HG03469 (cell line): Measurements from ENCODE around the gene SLC6A4.
"Not testable (repeated sequence)": the region's sequence is repeated elsewhere in the genome, so short reads cannot be mapped to it uniquely, and the experiment has no call there.

Source experiments
- ATAC-seq: cut with Tn5 transposase; IDR thresholded peaks from one replicate; pipeline ENCODE4 v1.9.1; 2021; ENCODE audit warnings: mild to moderate bottlenecking, moderate library complexity, moderate number of reproducible peaks; ENCODE audit not compliant: unreplicated experiment

Gene SLC6A4

GRCh38 chr17:30220414-30220813, 15.1 kb downstream of the SLC6A4 start:
- ATAC-seq, result no peak

GRCh38 chr17:30219833-30220232, 15.7 kb downstream of the SLC6A4 start:
- ATAC-seq, result no peak

GRCh38 chr17:30219315-30219714, 16.2 kb downstream of the SLC6A4 start:
- no peak for ATAC-seq

DNA sequence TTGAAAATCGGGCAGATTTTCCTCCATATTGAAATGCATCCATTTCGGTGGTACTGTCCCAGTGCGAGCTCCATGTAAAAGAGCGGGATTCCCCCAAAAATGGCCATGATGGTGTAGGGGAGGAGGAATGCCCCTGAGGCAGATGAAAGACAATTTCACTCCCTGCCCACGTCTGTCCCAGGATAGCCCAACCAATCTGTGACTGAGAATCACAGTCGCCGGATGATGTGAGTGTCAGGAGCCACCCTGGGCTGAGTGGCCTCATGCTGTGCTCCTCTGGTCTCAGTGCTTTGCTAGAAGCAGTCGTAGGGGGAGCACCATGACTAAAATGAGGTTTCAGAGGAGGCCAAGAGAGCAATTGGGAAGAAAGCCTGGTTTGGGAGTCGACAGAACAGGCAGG, 16.7 kb downstream of the SLC6A4 start:
- no peak for ATAC-seq

- ATAC-seq, result no peak
Measured at GRCh38 chr17:30217746-30218245, 17.7 kb downstream of the SLC6A4 start.

DNA sequence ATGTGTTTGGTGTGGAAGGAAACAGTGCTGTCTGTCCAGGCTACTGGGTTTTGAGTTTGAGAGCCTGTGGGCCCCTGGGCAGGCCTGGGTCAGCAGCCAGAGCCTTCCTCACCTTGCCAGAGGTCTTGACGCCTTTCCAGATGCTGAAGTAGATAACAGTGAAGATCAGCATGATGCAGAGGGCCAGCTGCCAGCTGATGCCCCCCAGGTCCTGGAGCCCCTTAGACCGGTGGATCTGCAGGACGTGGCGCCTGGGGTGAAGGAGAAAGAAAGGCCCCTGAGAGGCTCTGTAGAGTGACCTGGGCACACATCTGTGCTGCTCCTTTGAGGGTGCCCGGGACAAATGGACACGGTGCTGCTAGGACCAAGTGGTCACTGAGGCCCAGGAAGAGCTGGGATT, 18.4 kb downstream of the SLC6A4 start:
- ATAC-seq, result no peak

GRCh38 chr17:30212750-30213149, 22.7 kb downstream of the SLC6A4 start:
- no peak for ATAC-seq

- no peak for ATAC-seq
Measured at GRCh38 chr17:30211371-30211770, 24.1 kb downstream of the SLC6A4 start.

GRCh38 chr17:30210901-30211300, 24.6 kb downstream of the SLC6A4 start:
- no peak for ATAC-seq

DNA sequence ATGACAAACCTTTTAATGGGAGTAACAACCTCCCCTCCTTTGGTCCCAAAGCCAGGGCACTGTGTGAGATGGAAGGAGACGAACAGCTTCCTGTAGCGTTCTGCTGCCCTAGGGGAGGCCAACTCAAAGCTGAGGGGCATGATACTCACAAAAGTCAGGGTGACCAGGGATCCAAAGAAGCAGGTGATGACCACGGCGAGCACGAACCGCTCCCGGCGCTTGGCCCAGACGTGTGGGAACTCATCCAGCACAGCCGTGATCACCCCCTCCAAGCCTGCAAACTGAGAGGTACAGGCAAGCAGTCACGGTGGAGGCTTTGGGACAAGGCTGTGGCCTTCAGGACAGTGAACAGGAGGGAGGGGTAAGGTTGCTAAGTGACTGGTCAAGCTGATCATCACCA, 25.1 kb downstream of the SLC6A4 start:
- no peak for ATAC-seq

DNA sequence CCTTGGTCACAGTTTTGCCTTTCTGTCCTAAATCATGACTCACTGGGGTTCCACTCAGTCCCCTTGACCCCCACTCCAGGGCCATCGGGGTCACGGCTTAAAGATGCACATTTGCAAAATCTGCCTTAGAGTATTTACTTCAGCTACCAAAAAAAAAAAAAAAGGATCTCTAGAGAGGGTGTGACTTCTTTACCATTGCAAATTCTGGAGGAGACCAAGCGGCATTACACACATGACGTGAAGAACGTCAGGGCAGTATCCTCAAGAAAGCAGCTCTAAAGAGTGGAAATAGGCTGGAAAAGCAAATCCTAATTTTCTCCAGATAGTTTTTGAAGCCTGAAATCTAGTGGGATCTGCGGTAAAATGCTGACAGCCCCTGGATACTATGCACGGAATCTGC, 25.6 kb downstream of the SLC6A4 start:
- no peak for ATAC-seq

DNA sequence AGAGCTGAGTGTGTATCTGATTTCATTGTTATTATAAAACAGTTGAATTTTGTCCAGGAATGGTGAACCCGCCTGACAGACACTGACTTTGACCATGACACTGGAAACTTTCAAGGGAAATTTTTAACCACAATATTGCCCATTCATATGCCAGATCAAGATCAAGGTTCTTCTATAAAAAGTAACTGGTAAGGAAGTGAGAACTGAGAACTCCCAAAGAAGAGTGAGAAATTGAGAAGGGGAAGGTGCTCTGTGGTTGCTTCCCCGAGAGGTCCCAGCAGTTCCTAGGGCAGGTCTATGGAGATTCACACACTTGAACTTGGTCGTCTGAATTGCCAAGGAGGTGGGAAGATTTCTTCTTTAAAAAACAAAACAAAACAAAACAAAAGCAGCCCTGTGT, 27.3 kb downstream of the SLC6A4 start:
- no peak for ATAC-seq

DNA sequence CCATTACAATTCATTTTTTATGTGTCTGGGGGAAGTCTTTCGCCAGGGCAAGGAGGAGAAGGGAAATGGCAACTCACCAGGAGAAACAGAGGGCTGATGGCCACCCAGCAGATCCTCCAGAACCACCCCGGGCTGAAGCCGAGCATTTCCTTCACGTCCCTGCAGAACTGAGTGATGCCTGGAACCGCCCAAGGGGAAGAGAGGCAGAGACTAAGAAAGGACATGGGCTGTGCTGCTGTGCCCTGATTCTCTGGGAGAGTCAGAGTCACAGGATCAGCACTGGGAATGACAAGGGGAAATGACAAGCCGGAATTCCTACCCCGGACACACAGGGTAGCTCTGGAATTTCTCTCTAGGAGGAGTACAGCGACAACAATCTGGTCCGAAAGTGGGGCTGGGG, 27.8 kb downstream of the SLC6A4 start:
- no peak for ATAC-seq

GRCh38 chr17:30203471-30203981, 32.0 kb downstream of the SLC6A4 start:
- ATAC-seq, result no peak

DNA sequence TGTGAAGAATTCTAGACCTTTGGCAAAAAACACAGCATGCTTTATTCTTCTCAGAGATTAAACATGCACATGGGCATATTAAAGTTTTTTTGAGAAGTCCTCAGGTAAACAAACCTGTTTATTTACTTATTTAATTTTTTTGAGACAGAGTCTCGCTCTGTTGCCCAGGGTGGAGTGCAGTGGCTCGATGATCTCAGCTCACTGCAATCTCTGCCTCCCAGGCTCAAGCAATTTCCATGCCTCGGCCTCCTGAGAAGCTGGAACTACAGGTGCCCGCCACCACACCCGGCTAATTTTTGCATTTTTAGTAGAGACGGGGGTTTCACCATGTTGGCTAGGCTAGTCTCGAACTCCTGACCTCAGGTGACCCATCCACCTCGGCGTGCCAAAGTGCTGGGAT, 34.8 kb downstream of the SLC6A4 start:
- ATAC-seq, result not testable (repeated sequence)

DNA sequence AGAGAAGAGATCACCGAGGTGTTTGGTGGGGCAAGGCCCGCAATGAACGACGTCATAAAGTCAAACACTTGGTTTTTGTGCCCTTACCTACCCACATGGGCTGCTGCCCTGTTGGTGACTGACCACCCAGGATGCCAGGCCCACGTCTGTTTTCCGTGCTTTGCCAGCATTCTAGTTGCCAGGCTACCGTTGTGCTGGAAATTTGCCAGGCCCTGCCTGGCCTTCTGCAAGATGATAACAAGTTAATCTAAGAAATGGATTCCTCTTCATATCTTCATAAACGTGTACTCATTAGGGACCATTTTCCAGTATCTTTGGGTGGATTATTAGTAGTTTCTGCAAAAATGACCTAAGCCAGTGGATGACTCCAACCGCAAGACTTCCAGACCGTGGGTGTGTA, 35.4 kb downstream of the SLC6A4 start:
- no peak for ATAC-seq

GRCh38 chr17:30199600-30199999, 35.9 kb downstream of the SLC6A4 start:
- ATAC-seq, result no peak

- ATAC-seq, result no peak
Measured at GRCh38 chr17:30197416-30197815, 38.1 kb downstream of the SLC6A4 start.

GRCh38 chr17:30196504-30196903, 39.0 kb downstream of the SLC6A4 start:
- no peak for ATAC-seq

DNA sequence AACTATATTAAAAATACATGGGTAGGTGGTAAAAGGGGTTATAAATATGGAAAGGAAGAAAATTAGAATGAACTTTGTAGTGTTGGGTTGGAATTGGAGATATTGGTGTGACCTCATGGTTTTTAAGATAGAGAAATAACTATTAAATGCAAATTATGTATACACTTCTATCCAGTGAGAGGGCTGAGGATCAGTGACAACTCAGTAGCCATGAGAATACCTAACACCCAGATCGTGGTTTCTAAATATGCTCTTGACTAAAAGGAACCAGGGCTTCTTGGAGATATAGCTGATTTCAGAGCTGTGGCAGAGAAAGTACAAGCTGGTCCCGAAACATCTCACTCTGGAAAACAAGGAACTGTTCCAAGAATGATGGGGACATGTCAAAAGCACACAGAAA, 44.4 kb downstream of the SLC6A4 start:
- no peak for ATAC-seq

GRCh38 chr17:30188211-30188939, 47.1 kb downstream of the SLC6A4 start:
- ATAC-seq, result no peak

GRCh38 chr17:30187573-30187972, 47.9 kb downstream of the SLC6A4 start:
- no peak for ATAC-seq

DNA sequence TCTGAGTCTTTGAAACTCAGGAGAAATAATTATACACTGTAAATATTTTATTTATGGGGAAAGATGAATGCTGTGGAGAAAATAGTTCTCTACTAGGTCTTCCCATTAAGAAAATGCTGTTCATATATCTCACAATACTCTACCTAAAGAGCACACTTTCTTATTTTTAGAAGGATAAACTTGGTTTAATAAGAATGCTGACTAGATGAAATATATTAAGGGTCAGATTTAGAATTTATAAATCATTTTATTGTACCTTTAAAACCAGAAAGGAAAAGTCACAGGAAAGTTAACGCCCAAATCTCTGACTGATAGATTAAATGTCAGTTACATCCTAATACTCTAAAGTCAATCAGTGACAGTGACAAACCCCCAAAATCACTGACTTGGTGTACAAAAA, 48.7 kb downstream of the SLC6A4 start:
- no peak for ATAC-seq
